Measurements from ENCODE around the gene DUSP10. TPM values are rescaled to one million over a fixed set of nuclear protein-coding genes. Genes with fewer than 3 reads are reported as not detected.

DUSP10 gene
- total RNA-seq, 4 donors from 2014 or later, result 1.4 to 11.6 (median 4.4) TPM

DNA sequence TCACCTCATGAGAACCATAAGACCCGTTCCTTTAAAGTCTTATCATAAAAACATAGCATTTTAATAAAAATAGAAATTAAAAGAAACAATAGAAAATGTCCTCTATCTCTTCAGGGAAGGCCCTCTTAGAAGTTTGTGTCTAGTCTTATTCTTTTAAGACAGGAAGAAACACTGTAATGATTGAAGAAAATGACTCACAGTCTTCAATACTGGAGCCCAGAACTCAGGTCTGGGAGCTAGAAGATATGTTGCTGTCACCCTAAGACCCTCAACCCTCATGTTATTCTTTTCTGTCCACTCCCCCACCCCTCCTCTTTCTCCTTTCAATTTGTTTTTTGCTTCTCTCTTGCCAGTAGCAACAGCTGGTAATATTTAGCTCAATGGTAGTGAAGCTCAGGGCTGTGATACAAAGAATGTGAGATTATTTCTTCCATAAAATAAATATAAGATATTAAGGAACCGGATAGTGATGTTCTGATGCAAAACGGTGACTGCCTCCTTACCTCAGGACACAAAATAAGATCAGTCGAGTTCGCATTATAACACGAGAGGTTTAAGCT lies 12.0 kb downstream of the DUSP10 start:
- Histone ChIP-seq H3K9me3 (no peaks in the 10 kb centered on the region), H3K27ac (peak overlapping the region in 2 of 4 donors; percentile 9 to 49), H3K4me1 (peaks cover 0 to 12% (median 0%) of the 10 kb centered on the region in 4 donors), H3K36me3 (no peaks in the 10 kb centered on the region), H3K27me3 (no peaks in the 10 kb centered on the region), H3K4me3 (no peak overlapping the region)
- no peak for DNase-seq
- TF ChIP-seq POLR2A (IDR thresholded peaks at IDR 0.05), result no peak
- TF ChIP-seq, protein P1, sequence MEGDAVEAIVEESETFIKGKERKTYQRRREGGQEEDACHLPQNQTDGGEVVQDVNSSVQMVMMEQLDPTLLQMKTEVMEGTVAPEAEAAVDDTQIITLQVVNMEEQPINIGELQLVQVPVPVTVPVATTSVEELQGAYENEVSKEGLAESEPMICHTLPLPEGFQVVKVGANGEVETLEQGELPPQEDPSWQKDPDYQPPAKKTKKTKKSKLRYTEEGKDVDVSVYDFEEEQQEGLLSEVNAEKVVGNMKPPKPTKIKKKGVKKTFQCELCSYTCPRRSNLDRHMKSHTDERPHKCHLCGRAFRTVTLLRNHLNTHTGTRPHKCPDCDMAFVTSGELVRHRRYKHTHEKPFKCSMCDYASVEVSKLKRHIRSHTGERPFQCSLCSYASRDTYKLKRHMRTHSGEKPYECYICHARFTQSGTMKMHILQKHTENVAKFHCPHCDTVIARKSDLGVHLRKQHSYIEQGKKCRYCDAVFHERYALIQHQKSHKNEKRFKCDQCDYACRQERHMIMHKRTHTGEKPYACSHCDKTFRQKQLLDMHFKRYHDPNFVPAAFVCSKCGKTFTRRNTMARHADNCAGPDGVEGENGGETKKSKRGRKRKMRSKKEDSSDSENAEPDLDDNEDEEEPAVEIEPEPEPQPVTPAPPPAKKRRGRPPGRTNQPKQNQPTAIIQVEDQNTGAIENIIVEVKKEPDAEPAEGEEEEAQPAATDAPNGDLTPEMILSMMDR (IDR thresholded peaks at IDR 0.05), result no peak

DNA sequence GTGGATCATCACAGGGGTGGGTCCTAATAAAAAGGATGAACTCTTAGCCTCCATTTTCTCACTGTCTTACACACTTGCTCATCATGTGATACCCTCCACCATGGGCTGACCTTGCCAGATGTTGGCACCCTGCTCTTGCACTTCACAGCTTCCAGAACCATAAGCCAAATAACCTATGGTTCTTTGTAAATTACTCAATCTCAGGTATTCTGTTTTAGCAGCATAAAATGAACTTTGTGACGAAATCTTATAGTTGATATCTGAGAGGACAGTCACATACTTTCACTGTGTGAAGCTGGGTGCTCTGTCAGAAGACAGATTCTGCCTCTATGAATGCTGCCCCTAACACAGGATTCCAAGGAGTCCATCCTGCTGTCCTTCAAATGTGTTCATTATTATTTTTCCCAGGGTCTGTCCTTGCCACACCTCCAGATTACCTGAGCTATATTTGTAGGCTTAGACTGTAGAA lies 13.8 kb downstream of the DUSP10 start:
- TF ChIP-seq, protein P1 (IDR thresholded peaks at IDR 0.05), result no peak
- TF ChIP-seq POLR2A (IDR thresholded peaks at IDR 0.05), result no peak
- Histone ChIP-seq H3K4me3 (no peak overlapping the region), H3K27ac (peak overlapping the region in 1 of 4 donors; percentile 45), H3K36me3 (no peaks in the 10 kb centered on the region), H3K4me1 (peaks cover 0 to 12% (median 0%) of the 10 kb centered on the region in 4 donors), H3K9me3 (no peaks in the 10 kb centered on the region), H3K27me3 (no peaks in the 10 kb centered on the region)
- no peak for DNase-seq

DNA sequence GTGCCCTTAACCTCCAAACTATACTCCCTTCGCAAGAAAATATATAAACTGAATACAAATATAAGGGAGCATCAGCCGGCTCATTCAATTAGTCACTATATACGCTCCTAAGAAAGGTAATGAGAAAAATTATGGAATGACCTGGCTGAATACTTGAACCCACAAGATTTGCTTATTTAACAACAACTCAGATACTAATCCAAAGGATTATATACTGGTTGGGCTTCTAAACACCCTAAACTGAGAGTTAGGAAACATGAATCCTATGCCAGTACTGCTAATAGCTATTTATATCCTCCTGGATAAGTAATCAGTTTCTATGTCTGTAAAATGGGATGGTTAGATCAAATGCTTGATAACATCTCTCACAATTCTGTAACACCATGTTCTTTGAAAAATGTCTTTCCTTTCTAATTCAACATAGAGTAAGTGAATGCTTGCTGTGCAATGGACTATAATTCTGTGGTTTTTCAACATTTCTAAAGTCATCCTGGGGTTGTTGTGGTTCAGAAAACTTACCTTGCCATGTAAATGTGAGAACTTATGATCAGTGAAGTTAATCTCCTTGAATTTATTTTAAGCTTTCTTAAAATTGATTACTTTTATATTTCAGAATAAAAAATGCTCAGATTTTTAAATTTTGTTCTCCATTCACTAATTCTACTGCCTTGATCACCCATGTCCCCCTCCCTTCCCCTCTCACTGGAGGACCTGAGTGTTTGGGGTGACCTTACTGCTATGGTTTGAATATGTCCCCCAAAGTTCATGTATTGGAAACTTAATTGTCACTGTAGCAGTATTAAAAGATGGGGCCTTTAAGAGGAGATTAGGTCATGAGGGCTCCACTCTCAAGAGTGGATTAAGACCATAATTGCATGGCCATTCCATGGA lies 14.5 kb downstream of the DUSP10 start:
- DNase-seq, result no peak
- Histone ChIP-seq H3K9me3 (no peaks in the 10 kb centered on the region), H3K4me1 (peaks cover 0 to 12% (median 0%) of the 10 kb centered on the region in 4 donors), H3K27me3 (no peaks in the 10 kb centered on the region), H3K36me3 (no peaks in the 10 kb centered on the region), H3K27ac (peak overlapping the region in 1 of 4 donors; percentile 9), H3K4me3 (no peak overlapping the region)
- TF ChIP-seq, protein P1 (IDR thresholded peaks at IDR 0.05), result no peak
- TF ChIP-seq POLR2A (IDR thresholded peaks at IDR 0.05), result no peak

DNA sequence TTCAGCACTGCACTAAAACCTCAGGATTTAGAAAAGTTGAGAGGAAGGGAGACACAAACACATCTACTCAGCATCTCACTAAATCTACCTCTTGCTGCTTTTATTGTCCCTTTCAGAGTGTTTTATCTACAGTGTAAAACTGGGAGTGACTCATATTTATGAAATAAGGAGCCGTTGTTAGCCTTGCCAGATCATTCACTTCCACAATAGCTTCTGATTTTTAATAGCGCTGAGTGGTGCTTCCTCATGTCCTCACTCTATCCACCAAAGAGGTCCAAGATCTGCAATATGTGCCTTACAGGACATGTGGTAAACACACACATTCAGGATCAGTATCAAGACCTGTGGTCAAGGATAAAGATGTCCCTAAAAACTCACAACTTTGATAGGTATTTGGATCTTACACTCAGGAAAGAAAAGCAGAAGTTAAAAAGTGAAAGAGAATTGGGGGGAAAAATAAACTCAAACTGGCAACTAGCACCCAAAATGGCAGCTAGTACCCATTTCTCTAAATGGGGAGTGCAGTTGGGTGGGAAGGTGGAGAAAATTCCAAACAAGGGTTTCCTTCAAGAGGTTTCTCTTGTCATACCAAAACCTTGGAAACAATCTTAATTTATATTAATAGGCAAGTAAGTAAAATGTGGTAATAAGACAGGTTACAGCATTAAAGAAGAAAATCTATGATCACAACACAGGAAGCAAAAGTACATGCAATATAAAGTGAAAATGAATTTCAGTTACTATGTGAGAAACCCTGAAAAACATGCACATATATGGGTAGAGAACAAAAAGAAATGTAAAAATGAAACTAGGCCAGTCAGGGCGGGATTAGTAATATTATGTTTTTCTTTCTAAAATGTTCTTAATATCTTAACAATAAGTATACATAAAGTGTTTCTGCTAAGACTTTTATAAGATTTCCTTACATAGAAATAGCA lies 15.9 kb downstream of the DUSP10 start:
- DNase-seq, result no peak

More for the DNA sequence above, 15.9 kb downstream of the DUSP10 start:
- Histone ChIP-seq H3K36me3 (no peaks in the 10 kb centered on the region), H3K9me3 (no peaks in the 10 kb centered on the region), H3K27ac (peak overlapping the region in 2 of 4 donors; percentile 15 to 24), H3K27me3 (no peaks in the 10 kb centered on the region), H3K4me1 (peaks cover 0 to 16% (median 0%) of the 10 kb centered on the region in 4 donors), H3K4me3 (no peak overlapping the region)
- TF ChIP-seq, protein P1 (IDR thresholded peaks at IDR 0.05), result no peak
- no peak for TF ChIP-seq POLR2A (IDR thresholded peaks at IDR 0.05)

Data from Peyer's patch (tissue), 4 donors.